ENCODE results near the gene OR4F15.
"Not testable (repeated sequence)": the region's sequence is repeated elsewhere in the genome, so short reads cannot be mapped to it uniquely, and the experiment has no call there.

Gene OR4F15
- total RNA-seq, result 0 reads per million in 3 experiments

DNA sequence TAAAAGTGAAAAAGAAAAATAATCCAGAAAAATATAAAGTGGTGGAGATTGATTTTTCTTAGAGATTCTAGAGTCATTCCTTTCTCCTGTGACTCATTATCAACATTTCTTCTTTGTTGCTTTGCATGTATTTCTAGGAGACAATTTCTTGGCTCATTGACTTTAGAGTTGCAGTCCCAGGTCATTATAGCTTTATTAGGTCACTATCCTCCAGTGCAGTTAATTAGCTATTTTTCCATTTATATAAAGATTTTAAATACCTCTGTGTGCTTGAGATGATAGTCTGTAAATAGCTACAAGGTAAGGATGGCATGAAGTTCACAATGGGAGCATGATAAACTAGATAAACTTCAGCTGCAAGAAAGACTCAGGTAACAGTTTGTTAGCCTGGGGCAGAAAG, at the start of gene OR4F15:
Gene OR4F15, plus strand, starts transcription at position 301 of the 400 bp plus-strand sequence. CDS start 5,985 bp downstream, outside the sequence.
- DNase-seq, result no peak

DNA sequence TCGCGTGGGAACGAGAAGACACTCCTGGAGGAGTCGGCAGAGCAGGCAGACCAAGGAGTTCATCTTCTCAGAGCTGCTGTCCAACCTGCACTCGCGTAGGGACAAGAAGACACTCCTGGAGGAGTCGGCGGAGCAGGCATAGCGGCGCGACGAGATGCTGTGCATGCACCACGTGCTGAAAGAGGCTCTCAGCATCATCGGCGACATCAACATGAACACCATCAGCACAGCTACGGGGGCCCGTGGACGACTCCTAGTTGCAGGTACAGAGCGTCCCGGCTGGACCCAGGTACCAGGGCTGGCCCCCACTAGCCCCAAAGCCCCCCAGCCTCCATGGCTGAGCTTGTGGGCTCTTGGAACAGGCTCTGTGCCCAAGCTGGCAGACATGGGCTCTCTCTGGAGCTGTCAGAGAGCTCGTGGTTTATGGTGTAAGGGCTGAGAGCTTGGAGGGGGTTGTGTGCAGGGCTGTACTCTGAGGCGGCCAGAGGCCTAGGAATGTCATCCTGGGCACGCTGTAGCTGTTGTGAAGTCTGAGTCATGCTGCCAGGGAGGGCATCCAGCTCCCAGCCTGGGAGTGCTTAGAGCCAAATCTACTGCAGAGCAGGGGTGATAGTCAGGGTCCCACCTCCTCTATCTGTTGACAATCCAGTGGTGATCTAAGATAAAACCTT, 47.2 kb upstream of the OR4F15 start:
- not testable (repeated sequence) for DNase-seq

DNA sequence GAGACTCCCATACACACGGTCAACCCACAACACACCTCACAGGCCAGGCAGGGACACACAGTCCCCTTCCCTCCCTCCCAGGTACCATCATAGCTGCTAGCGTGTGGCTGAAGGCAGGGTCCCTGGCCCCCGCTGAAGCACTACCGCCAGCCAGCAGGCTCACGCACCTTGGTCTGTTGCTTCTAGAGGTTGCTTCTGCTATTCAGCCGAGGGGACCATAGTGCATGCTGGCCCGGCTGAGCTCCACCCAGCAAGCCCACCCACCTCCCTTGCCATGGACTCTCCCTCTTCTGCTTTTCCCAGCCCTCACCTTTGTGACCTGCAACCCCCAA, 46.7 kb upstream of the OR4F15 start:
- DNase-seq, result not testable (repeated sequence)

- no peak for DNase-seq
Measured at GRCh38 chr15:101765772-101766456, 46.1 kb upstream of the OR4F15 start.

GRCh38 chr15:101767083-101767640, 44.8 kb upstream of the OR4F15 start:
- not testable (repeated sequence) for DNase-seq

DNA sequence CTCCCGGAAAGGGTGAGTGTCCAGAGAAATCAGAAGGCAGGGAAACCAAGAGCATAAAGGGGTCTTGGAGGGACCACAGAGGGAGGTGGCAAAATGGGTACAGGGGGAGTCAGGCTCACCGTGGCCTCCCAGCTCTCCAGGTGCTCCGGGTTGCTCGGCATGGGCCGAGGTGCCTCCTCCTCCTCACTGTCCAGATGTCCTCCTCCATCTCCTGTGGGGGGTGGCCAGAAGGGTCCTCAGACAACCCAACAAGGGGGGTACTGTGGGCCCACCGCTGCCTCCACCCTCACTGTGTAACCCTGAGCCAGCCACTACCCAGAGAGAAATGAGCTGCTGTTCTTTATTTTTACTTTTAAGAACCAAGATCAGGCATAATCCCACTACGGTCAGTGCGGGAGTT, 39.1 kb upstream of the OR4F15 start:
- DNase-seq, result no peak

DNA sequence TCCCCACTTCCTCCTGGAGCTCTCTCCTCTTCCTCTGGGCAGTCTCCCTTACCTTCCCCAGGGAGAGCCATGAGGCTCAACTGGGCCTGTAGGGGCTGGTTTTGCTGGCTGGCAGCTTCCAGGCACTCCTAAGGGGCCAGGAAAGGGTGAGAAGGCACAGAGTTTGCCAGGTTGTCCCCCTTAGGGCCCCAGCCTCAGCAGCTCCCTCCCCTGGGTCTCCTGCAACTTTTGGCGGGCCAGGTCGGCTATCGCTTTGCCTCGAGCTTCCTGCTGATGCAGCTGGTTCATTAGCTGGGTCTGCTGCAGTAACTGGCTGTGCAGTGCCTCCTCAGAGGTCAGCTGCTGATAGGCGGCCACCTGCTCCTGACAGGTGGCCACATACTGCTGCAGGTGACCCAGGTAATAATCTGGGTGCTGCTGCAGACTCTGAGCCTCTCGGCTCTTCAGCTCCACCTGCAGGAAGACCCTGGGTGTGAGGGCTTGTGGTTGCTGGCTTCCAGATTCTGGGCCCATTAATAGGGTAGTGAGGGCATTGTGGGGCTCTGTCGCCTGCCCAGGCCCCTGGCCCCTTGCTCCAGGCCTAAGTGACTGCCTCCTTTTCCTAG, 38.4 kb upstream of the OR4F15 start:
- no peak for DNase-seq

DNA sequence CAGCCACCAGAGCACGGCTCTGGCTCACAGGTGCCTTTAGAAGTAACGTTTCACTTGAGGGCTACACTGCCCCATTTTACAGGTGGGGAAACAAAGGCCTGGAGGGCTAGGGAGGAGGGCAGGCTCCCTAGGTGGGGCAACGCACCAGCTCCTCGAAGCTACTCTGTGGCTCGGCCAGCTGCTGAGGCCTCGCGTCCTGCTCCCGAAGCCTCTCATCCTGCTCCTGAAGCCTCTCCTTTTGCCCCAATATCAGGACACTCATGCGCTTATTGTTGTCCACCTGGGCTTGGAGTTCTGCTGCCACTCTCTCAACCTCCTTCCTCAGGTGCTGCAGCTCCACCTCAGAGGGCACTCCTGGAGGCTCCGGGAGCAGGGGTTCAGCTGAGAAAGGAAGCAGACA, 36.9 kb upstream of the OR4F15 start:
- no peak for DNase-seq

DNA sequence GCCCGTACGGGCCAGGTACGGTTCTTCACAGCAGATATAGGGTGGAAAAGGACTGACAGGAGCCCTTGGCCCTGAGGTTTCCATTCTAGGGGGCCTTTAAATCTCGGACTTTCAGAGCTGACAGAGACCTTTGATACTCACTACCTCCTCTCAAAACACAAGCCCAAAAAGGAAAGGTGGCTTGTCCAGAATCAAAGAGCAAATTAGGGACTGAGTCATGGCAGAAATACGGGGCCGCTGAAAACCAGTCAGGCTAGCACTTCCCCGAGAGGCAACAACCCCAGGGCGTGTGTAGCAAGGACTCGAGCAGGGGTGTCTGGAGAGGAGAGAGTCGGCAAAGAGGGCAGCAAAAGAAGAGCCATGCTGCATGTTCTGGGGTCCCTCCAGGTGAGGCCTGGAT, 33.4 kb upstream of the OR4F15 start:
- DNase-seq, result not testable (repeated sequence)

DNA sequence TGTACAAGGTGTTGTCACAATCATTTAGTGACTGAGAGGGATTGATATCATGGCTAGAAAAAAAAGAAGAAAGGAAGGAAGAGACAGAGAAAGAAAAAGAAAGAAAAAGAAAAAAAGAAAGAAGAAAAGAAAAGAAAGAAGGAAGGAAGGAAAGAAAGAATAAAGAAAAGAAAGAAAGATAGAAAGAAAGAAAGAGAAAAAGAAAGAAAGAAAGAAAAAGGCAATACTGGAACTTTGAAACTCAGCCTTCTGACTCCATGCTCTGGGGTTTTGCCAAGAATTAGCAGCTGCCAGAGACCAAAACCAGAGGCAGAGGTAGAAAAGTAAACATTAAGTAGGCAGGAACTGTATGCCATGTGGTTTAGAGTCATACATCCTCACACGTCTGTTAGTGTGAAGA, 31.8 kb upstream of the OR4F15 start:
- DNase-seq, result not testable (repeated sequence)

GRCh38 chr15:101781928-101782327, 30.1 kb upstream of the OR4F15 start:
- DNase-seq, result no peak

GRCh38 chr15:101784644-101785043, 27.4 kb upstream of the OR4F15 start:
- no peak for DNase-seq

GRCh38 chr15:101786422-101786821, 25.6 kb upstream of the OR4F15 start:
- DNase-seq, result not testable (repeated sequence)

GRCh38 chr15:101788001-101788400, 24.0 kb upstream of the OR4F15 start:
- DNase-seq, result not testable (repeated sequence)

GRCh38 chr15:101788503-101789269, 23.3 kb upstream of the OR4F15 start:
- not testable (repeated sequence) for DNase-seq

- not testable (repeated sequence) for DNase-seq
Measured at GRCh38 chr15:101790748-101791147, 21.3 kb upstream of the OR4F15 start.

GRCh38 chr15:101793981-101794380, 18.0 kb upstream of the OR4F15 start:
- DNase-seq, result not testable (repeated sequence)

GRCh38 chr15:101795455-101795854, 16.5 kb upstream of the OR4F15 start:
- DNase-seq, result no peak

DNA sequence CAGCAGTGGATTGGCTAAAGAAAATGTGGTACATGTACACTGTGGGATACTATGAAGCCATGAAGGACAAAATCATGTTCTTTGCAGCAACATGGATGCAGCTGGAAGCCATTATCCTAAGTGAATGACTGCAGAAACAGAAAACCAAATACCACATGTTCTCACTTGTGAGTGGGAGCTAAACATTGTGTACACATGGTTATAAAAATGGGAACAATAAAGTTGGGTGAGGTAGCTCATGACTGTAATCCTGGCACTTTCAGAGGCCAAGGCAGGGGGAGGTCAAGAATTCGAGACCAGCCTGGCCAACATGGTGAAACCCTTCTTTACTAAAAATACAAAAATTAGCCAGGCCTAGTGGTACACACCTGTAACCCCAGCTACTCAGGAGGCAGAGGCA, 12.3 kb upstream of the OR4F15 start:
- DNase-seq, result no peak

- no peak for DNase-seq
Measured at GRCh38 chr15:101801048-101801447, 11.0 kb upstream of the OR4F15 start.

- DNase-seq, result no peak
Measured at GRCh38 chr15:101803209-101803608, 8.8 kb upstream of the OR4F15 start, which contains the start of gene OR4F6. Gene OR4F6, plus strand, starts transcription at chr15:101803509. Its CDS starts 2,211 bp downstream, at chr15:101805720.

GRCh38 chr15:101803676-101804075, 8.3 kb upstream of the OR4F15 start:
- DNase-seq, result no peak

DNA sequence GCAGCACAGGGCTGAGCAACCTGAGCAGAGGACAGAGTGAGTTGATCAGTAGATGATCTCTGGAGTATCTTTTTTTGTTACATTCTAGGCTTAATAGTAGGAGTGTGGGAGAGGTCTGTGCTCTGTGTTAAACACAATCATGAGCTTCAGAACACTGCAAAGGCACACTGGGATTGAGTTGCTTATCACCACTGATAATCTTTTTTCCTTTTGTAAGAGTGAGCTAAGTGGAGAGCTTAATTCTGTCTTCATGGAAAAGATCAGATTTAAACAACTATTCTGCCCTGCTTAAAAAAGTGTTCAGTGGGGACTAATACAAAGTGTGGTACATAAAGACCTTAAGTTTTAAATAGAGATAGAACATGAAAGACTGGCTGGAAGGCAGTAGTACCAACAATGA, 7.6 kb upstream of the OR4F15 start:
- no peak for DNase-seq

All from central memory CD4-positive, alpha-beta T cell (primary cell).